Activated CD4-positive, alpha-beta T cell treated with anti-CD3 and anti-CD28 coated beads, Interleukin-2, amount 50 U/mL, for 1 hour (primary cell): Measurements from ENCODE around the gene MYMX.
"Not testable (repeated sequence)": the region's sequence is repeated elsewhere in the genome, so short reads cannot be mapped to it uniquely, and the experiment has no call there.

ENCODE experiments used
- DNase-seq: peaks from one replicate; pipeline ENCODE4 v3.0.0-alpha.2; 2020

Gene MYMX

GRCh38 chr6:44188819-44189218 is 27.9 kb upstream of the MYMX start:
- DNase-seq = no peak

DNA sequence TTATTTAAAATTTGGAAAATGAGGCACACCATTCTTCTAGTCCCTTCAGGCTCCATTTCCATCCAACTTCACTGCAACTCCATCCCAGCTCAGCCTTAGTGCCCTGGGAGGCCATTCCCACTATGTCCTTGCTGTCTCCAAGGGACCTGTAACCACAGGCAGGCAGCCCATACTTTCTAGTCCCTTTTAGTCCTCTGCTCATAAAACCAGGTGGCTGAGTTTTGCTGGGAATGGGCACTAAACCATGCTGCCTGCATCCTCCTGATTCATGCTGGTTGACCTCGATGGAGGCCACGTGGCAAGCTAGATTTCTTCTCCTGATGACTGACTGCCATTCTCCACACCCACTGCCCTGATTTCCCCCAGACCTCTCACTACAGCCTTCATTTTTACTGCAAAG is 27.5 kb upstream of the MYMX start:
- no peak for DNase-seq

DNA sequence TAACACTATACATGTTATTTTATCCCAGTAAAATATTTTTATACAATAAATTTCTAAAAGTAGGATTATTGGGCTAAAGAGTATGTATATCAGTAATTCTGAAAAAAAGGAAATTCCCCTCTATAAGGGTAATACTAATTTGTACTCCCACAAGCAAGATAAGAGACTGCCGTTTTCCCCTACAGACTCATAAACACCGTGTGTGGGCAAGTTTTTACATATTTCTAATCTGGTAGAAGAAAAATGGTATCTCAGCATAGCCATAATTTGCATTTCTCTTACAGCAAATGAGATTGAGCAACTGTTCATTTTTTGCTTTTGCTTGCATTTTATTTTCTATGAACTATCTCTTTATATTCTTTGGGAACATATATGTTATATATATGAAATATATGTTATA is 26.0 kb upstream of the MYMX start:
- no peak for DNase-seq

GRCh38 chr6:44192428-44193041 is 24.2 kb upstream of the MYMX start:
- no peak for DNase-seq

- no peak for DNase-seq
Measured at GRCh38 chr6:44193307-44193910, 23.3 kb upstream of the MYMX start.

GRCh38 chr6:44194326-44194725 is 22.4 kb upstream of the MYMX start:
- DNase-seq = no peak

- DNase-seq = not testable (repeated sequence)
Measured at GRCh38 chr6:44196351-44196750, 20.4 kb upstream of the MYMX start.

DNA sequence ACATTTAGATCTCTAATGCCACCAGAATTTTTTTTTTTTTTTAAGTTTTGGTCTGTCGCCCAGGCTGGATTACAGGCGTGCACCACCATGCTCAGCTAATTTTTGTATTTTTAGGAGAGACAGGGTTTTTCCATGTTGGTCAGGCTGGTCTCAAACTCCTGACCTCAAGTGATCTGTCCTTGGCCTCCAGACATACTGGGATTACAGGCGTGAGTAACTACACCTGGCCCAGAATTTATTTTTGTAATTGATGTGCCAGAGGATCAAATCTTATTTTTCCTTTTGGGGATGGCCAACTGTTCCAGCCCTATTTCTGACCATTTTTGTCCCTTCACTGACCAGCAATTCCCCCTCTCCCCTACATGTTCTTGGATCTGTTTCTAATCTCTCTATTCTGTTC is 18.0 kb upstream of the MYMX start:
- DNase-seq = no peak

- no peak for DNase-seq
Measured at GRCh38 chr6:44199883-44200282, 16.8 kb upstream of the MYMX start.

- DNase-seq = no peak
Measured at GRCh38 chr6:44201200-44201599, 15.5 kb upstream of the MYMX start.

GRCh38 chr6:44201638-44202303 is 15.0 kb upstream of the MYMX start:
- DNase-seq = no peak

DNA sequence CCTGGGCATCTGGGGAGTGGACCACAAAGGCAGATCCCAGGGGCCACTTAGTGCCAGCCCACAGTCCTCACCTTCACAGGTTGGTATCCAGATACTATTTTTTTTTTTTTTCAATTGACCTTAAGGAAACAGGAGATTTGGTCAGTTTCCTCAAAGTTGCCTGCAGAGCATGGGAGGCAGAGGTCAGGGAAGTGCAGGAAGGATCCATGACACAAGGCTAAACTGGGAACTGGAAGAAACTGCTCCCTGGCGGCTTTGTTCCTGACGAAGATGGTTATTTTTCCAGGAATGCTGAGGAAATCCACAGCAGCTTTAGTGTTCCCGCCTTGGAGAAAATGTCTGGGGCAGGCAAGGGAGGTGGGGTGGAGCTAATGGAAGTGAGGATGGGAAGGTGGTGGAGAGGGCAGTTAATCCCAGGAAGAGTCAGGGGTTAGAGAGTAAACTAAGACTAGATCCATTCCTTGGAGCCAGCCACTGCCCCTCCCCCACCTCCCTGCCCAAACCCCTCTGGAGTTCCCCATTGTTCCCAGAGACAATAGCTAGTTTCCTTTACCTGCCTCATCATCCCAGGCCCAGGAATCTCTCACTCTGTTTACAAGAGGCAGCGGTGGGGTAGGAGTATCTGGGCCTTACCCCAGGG is 14.3 kb upstream of the MYMX start:
- no peak for DNase-seq

DNA sequence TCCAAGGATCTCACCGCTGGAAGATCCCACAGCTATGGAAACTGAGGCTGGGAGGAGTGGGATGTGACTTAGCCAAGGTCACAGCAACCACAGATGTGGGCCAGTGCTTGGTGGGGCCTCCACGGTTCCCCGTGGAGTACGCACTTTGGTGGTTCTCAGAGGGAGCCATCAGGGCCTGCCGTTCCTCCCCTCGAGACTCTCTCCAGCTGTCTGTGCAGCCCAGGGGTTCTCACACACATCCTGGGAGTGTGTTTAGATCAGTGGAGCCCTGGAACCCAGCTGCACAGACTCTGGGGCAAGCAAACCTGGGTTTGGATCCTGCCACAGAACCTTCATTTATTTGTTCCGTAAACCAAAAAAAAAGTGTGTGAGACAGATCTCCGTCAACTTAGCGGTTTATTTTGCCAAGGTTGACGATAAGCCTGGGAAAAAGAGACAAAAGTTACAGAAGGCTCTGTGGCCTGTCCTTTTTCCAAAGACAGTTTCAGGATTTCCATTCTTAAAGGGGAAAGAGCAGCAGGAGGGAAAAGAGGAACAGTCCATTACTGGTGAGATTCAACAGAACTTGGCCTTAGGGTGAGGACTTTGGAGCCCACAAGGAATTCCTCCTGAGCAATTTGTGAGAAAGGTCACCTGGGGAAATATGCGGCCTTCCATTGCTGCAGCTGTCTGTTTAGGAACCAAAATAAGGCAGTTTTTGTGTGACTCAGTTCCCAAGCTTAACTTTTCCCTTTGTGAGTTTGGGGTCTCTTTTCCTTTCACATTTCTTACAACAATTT is 13.6 kb upstream of the MYMX start:
- DNase-seq = no peak

DNA sequence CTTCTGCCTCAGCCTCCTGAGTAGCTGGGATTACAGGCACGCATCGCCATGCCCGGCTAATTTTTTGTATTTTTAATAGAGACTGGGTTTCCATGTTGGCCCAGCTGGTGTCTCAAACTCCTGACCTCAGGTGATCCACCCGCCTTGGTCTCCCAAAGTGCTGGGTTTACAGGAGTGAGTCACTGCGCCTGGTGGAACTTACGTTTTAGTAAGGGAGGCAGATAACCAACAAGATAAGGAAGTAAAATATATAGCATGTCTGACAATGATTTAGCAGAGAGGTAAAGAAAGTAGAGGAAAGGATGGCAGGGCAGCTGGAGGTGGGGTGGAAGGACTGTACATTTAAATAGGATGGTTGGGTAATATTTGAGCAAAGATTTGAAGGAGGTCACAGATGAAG is 12.8 kb upstream of the MYMX start:
- DNase-seq = no peak

GRCh38 chr6:44207966-44208365 is 8.8 kb upstream of the MYMX start:
- no peak for DNase-seq

GRCh38 chr6:44211284-44211683 is 5.4 kb upstream of the MYMX start:
- DNase-seq = no peak

- no peak for DNase-seq
Measured at GRCh38 chr6:44214307-44214706, 2.4 kb upstream of the MYMX start.

GRCh38 chr6:44217332-44218143 is 812 bp downstream of the MYMX start:
- DNase-seq = no peak

- no peak for DNase-seq
Measured at GRCh38 chr6:44219053-44219814, 2.5 kb downstream of the MYMX start.

- no peak for DNase-seq
Measured at GRCh38 chr6:44219815-44220784, 3.4 kb downstream of the MYMX start.
